GM12874 (cell line): ENCODE data around the gene KNCN.

ENCODE experiments used
- TF ChIP-seq, protein P1 (sequence below): IDR thresholded peaks from 2 replicates; pipeline ENCODE4 v1.5.1; 2011; ENCODE audit warnings: low read depth, mild to moderate bottlenecking, control low read depth, low read length, moderate library complexity; ENCODE audit not compliant: insufficient read depth

Gene KNCN

DNA sequence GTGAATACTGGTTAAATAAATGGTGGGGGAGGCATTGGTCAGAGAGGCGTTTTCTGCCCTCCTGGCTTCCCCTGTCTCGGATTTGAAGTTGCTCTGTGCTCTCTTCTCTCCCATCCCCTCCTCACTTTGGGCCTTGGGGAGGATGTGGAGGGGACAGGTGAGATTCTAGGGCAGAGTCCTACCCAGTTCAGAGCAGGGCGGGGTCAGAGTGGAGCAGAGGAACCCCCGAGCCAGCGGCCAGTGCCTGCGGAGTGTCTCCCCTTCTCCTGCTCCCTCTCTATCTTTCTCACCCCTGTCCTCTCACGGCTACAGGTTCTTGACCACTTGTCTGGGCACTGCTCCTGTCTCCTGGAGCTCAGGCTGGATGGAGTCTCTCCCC is 8.1 kb downstream of the KNCN start:
- TF ChIP-seq, protein P1, sequence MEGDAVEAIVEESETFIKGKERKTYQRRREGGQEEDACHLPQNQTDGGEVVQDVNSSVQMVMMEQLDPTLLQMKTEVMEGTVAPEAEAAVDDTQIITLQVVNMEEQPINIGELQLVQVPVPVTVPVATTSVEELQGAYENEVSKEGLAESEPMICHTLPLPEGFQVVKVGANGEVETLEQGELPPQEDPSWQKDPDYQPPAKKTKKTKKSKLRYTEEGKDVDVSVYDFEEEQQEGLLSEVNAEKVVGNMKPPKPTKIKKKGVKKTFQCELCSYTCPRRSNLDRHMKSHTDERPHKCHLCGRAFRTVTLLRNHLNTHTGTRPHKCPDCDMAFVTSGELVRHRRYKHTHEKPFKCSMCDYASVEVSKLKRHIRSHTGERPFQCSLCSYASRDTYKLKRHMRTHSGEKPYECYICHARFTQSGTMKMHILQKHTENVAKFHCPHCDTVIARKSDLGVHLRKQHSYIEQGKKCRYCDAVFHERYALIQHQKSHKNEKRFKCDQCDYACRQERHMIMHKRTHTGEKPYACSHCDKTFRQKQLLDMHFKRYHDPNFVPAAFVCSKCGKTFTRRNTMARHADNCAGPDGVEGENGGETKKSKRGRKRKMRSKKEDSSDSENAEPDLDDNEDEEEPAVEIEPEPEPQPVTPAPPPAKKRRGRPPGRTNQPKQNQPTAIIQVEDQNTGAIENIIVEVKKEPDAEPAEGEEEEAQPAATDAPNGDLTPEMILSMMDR, result no peak

DNA sequence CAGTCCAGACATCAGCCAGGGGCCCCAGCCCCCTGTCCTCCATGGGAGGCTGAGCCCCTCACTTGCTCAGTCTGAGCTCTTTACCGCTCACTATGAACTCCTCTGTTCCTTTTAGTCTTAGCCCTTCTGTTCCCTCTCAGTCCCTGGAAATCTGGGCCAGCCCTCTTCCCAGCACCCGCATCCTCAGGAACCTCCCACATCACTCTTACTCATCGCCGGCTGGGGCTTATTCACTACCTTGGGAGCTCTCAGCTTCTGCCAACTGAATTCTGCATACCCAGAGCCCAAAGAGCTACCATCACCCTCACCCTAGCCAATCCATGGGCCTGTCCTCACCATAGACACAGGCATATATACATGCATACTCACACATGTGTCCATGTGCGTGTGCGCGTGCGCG is 11.5 kb downstream of the KNCN start:
- TF ChIP-seq, protein P1, result no peak

DNA sequence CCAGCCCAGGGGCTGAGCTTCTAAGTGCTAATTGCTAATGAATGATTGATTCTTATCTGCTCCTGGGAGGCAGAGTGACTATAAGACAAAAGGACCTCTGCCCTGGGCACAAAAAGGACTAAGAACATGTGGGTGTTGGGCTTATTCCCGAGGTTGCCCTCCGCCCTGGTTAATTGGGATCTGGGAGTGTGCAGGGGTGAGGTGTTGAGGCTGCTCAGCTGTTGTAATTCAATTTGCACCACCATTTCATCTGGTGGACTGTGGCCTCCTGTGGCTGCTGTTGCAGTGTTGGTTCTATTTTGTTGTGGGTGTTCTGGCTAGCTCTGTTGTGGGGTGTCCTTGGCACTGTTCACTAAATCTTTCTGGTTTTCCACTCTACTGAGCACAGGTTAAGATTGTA is 13.3 kb downstream of the KNCN start:
- TF ChIP-seq, protein P1, result no peak

DNA sequence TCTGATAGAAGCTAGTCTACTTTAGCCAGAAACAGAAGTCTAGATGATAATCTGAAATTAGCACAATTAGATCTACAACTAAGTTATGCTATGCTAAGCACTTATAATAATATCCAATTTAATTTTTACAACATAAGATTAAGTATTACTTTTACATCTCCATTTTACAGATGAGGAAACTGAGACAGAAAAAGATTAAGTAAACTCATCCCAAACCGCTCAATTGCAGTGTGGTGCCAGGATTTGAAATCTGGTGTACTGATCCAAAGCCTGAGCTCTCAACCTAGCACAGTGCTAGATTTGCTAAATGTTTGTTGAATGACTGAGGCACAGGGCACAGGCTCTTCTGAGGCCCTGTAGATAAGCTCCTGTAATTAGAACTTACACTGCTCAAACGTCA is 13.8 kb downstream of the KNCN start:
- TF ChIP-seq, protein P1, result no peak

DNA sequence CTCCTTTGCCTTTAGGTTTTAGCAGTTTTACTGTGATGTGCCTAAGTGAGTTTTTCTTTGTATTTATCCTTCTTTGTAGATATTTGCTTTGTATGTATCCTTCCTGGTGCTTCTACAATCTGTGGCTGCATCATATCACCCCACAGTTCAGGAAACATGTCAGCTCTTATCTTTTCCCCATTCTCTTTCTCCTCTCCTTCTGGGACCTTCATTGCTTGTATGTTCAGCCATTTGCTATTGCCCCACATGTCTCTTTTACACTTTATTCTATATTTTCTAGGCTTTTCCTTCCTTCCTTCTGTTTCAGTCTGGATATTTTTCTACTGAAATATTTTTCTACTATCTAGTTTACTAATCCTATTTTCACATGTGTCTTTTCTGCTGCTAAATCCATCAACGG is 14.9 kb downstream of the KNCN start:
- TF ChIP-seq, protein P1, result no peak

DNA sequence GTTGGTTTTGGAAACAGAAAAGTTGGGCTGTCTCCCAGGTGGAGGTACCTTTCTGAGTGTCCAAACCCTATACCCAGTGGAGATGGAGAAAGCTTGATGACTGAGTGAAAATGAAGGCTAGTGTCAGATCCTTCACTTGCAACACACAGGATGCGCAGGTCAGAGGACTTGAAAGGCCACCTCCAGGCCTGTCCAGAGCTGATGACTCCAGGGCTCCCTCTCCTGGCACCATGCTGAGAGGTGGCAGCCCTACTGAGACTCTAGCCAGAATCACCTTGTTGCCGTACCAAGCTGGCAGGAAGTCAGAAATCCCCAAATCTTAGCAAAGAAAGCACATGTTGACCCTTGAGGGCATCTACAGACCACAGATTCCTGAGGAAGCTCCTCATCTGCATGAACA is 16.4 kb downstream of the KNCN start:
- TF ChIP-seq, protein P1, result peak; percentile 66

DNA sequence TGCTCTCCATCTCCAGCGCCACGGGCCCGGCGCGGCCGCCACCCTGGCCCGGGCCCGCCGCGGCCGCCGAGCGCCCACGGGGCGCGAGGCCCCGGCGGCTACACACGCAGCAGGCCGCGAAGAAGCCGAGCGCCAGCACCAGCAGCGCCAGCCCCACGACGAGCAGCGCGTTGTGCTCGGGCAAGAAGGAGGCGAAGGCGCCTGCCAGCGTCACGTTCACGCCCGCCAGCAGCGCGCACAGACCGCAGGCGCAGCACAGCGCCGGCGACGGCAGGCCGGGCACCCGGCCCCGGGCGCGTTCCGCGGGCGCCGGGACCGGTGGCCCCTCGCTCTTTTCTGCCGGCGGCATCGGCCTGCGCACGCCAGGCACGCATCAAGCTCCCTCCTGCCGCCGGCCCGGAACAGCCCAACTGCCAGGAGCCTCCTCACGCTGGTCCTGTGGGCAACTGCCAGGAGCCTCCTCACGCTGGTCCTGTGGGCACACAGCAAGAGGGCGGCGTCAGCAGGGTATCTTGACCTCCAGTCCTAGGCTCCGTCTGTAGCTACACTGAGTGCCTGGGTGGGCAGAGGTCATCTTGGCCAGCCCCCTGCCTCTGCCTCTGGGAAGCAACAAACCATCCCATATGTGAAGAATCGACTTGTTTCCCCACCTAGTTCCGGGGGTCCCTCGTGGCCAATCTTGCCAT is 18.1 kb downstream of the KNCN start:
- TF ChIP-seq, protein P1, result no peak
